Measurements from ENCODE around the gene SSTR3.

GRCh38 chr22:37245740-37246139 lies 33.5 kb upstream of the SSTR3 start:
- TF ChIP-seq POLR2A (IDR thresholded peaks at IDR 0.05; ENCODE audit: low read depth), result no peak
- TF ChIP-seq, protein P1, sequence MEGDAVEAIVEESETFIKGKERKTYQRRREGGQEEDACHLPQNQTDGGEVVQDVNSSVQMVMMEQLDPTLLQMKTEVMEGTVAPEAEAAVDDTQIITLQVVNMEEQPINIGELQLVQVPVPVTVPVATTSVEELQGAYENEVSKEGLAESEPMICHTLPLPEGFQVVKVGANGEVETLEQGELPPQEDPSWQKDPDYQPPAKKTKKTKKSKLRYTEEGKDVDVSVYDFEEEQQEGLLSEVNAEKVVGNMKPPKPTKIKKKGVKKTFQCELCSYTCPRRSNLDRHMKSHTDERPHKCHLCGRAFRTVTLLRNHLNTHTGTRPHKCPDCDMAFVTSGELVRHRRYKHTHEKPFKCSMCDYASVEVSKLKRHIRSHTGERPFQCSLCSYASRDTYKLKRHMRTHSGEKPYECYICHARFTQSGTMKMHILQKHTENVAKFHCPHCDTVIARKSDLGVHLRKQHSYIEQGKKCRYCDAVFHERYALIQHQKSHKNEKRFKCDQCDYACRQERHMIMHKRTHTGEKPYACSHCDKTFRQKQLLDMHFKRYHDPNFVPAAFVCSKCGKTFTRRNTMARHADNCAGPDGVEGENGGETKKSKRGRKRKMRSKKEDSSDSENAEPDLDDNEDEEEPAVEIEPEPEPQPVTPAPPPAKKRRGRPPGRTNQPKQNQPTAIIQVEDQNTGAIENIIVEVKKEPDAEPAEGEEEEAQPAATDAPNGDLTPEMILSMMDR (IDR thresholded peaks at IDR 0.05), result no peak
